Astrocyte (in vitro differentiated cells and primary cell): ENCODE data around the gene TBCEL.

Experiments used
- CTCF ChIP-seq: IDR thresholded peaks from 2 replicates; pipeline ENCODE4 v1.5.1; 2011; ENCODE audit warnings: low read depth, mild to moderate bottlenecking, inconsistent platforms, low read length, moderate library complexity; ENCODE audit not compliant: insufficient read depth
- EZH2 ChIP-seq: IDR thresholded peaks from 2 replicates; pipeline ENCODE4 v1.6.1; 2012; ENCODE audit warnings: mild to moderate bottlenecking, low read length, inconsistent platforms; ENCODE audit not compliant: insufficient read depth

DNA sequence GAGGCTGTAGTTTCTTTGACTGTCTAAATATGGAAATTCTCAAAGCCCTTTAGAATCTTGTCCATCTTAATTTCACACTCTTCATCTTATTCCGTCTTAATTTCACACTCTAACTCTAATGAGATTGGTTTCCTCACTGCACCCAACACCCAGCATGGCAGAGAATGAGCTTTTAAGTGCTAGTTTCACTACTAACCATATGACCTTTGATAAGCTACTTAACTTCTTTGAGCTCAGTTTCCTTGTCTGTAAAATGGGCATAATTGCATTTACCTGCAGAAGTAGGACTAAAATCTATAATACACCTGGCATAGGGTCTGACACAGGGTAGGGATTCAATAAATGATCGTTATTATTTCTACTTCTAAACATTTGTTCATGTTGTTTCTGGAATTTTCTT, 30.4 kb downstream of the TBCEL start:
- no peak for TF ChIP-seq CTCF
- TF ChIP-seq EZH2, result no peak
